ENCODE results near the gene STX5. TPM values are rescaled to one million over a fixed set of nuclear protein-coding genes. Genes with fewer than 3 reads are reported as not detected.
"Not testable (repeated sequence)": the region's sequence is repeated elsewhere in the genome, so short reads cannot be mapped to it uniquely, and the experiment has no call there.

STX5 gene
- total and polyA plus RNA-seq, 7 donors = 16.0 to 24.6 (median 21.0) TPM

DNA sequence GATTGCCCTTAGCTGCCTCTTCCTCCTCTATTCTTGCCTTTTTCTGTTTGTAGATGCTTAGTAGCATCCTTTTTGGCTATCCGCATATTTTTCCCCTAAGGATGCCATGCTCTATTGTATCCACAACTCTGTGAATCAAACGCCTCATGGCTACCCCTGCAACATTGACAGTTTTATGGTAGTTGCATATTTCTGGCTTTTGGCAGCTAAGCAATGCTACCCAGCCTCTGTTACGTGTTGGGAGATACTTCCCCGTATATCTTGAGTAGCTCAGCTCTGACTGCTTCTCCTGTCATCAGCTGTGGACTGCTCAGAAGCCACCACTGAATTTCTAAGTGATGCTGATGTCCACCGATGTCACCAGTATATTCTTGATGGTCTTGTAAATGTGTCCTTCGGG, 33.8 kb upstream of the STX5 start:
- intact Hi-C loops (cut with DNase I) = loop anchor here (10.0 kb wide), 2 partner anchors 471 to 481 kb away; no protein-coding TSS in a partner anchor
- no peak overlapping the region for H3K27ac ChIP-seq
- DNase-seq (no peak), ATAC-seq (no peak)
- H3K4me3 ChIP-seq = no peak overlapping the region
- H3K36me3 ChIP-seq (ENCODE audit: insufficient read depth in 1 of 2, low read depth in 1 of 2) = no peaks in the 10 kb centered on the region
- TF ChIP-seq, protein P1, sequence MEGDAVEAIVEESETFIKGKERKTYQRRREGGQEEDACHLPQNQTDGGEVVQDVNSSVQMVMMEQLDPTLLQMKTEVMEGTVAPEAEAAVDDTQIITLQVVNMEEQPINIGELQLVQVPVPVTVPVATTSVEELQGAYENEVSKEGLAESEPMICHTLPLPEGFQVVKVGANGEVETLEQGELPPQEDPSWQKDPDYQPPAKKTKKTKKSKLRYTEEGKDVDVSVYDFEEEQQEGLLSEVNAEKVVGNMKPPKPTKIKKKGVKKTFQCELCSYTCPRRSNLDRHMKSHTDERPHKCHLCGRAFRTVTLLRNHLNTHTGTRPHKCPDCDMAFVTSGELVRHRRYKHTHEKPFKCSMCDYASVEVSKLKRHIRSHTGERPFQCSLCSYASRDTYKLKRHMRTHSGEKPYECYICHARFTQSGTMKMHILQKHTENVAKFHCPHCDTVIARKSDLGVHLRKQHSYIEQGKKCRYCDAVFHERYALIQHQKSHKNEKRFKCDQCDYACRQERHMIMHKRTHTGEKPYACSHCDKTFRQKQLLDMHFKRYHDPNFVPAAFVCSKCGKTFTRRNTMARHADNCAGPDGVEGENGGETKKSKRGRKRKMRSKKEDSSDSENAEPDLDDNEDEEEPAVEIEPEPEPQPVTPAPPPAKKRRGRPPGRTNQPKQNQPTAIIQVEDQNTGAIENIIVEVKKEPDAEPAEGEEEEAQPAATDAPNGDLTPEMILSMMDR (IDR thresholded peaks at IDR 0.05) = no peak
- WGBS, 3 donors = 81 to 85% (median 84%) methylated on average over 6 of the region's 6 CpGs
- H3K4me1 ChIP-seq = no peaks in the 10 kb centered on the region
- no peaks in the 10 kb centered on the region for H3K9me3 ChIP-seq
- H3K27me3 ChIP-seq (ENCODE audit: insufficient read depth in 3 of 3, low read length in 2 of 3) = no peaks in the 10 kb centered on the region

DNA sequence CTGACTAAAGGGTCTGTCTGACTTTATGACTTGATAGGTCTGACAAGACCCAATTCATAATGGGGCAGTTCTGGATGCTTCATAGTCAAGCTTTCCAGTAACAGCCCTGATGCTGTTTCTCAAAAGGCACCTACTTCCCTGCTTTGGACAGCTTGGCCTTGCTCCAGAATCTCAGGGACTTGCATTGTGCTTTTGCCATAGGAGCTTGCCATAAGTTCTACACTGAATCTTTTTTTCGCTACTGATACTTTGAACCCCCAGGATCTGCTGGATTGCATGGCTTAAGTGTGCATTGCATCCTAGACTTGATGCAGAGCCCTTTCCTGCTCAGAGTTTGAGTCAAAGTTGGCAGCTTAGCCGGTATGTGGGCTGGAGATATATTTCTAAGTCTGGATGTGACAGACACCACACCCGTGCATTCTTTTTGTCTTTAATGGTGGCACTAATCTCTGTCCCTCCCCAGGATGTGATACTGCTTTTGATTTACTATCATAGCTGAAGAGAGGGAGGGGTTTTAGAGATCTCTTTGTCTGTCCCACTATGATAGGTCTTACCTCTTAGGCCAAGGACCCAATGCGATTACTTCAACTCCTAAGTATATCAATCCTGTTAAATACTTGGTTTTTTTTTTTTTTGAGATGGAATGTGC, 32.0 kb upstream of the STX5 start:
- Histone ChIP-seq H3K27ac (no peak overlapping the region), H3K36me3 (ENCODE audit: insufficient read depth in 1 of 2, low read depth in 1 of 2) (no peaks in the 10 kb centered on the region), H3K9me3 (no peaks in the 10 kb centered on the region), H3K4me1 (no peaks in the 10 kb centered on the region), H3K27me3 (ENCODE audit: insufficient read depth in 3 of 3, low read length in 2 of 3) (no peaks in the 10 kb centered on the region), H3K4me3 (no peak overlapping the region)
- TF ChIP-seq, protein P1 (IDR thresholded peaks at IDR 0.05) = no peak
- intact Hi-C loops (cut with DNase I) = loop anchor here (2.0 to 10.0 kb wide), 4 partner anchors 77 to 479 kb away; partner anchors contain the start of gene TMEM179B (in 2 of the 2)
- ATAC-seq (no peak), DNase-seq (no peak)
- 66 to 78% (median 69%) methylated on average over 4 of the region's 4 CpGs for WGBS, 3 donors

DNA sequence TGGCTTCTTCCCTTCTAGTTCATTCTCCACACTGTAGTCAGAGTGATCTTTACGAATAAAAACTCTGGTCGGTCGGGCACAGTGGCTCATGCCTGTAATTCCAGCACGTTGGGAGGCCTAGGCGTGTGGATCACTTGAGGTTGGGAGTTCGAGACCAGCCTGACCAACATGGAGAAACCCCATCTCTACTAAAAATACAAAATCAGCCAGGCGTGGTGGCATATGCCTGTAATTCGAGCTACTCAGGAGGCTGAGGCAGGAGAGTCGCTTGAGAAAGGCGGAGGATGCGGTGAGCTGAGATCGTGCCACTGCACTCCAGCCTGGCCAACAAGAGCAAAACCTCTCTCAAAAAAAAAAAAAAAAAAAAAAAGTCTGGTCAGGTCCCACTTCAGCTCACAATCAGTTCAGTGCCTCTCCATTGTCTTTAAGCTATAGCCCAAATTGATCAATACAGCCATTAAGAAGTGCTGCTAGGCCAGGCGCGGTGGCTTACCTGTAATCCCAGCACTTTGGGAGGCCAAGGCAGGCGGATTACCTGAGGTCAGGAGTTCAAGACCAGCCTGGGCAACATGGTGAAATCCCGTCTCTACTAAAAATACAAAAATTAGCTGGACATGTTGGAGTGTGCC, 29.8 kb upstream of the STX5 start:
- not testable (repeated sequence) for H3K27me3 ChIP-seq (ENCODE audit: insufficient read depth in 3 of 3, low read length in 2 of 3); DNase-seq; H3K4me3 ChIP-seq; H3K36me3 ChIP-seq (ENCODE audit: insufficient read depth in 1 of 2, low read depth in 1 of 2); H3K4me1 ChIP-seq; ATAC-seq; H3K9me3 ChIP-seq; H3K27ac ChIP-seq
- intact Hi-C loops (cut with DNase I) = loop anchor here (2.0 to 10.0 kb wide), 4 partner anchors 74 to 477 kb away; partner anchors contain the start of gene TMEM179B (in 2 of the 2)
- WGBS, 3 donors = 85 to 90% (median 88%) methylated on average over 16 of the region's 16 CpGs

DNA sequence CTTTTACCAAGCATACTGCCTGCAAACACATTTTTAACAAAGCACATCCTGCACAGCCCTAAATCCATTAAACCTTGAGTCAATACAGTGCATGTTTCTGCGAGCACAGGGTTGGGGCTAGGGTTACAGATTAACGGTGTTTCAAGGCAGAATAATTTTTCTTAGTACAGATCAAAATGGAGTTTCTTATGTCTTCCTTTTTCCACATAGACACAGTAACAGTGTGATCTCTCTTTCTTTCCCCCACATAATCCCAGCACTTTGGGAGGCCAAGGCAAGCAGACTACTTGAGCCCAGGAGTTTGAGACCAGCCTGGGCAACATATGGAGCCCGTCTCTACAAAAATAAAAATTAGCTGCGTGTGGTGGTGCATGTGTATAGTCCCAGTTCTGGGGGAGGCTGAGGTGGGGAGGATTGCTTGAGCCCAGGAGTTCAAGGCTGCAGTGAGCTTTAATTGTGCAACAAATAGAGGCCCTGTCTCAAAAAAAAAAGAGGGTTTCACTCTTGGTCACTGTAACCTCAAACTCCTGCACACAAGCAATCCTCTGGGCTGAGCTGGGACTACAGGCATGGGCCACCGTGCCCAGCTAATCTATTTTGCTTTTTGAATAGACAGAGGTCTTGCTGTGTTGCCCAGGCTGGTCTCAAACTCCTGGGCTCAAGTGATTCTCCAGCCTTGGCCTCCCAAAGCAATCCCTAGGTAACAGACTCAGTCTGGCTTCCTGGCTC, 29.1 kb upstream of the STX5 start:
- no peaks in the 10 kb centered on the region for H3K27me3 ChIP-seq (ENCODE audit: insufficient read depth in 3 of 3, low read length in 2 of 3)
- H3K27ac ChIP-seq = no peak overlapping the region
- TF ChIP-seq, protein P1 (IDR thresholded peaks at IDR 0.05) = no peak
- WGBS, 3 donors = 76 to 77% (median 76%) methylated on average over 5 of the region's 5 CpGs
- ATAC-seq (no peak), DNase-seq (no peak)
- H3K36me3 ChIP-seq (ENCODE audit: insufficient read depth in 1 of 2, low read depth in 1 of 2) = no peaks in the 10 kb centered on the region
- no peak overlapping the region for H3K4me3 ChIP-seq
- peaks cover 8% of the 10 kb centered on the region for H3K4me1 ChIP-seq
- H3K9me3 ChIP-seq = no peaks in the 10 kb centered on the region
- intact Hi-C loops (cut with DNase I) = loop anchor here (5.0 to 10.0 kb wide), 3 partner anchors 74 to 476 kb away; partner anchors contain the start of gene TMEM179B (in 1 of the 2)

DNA sequence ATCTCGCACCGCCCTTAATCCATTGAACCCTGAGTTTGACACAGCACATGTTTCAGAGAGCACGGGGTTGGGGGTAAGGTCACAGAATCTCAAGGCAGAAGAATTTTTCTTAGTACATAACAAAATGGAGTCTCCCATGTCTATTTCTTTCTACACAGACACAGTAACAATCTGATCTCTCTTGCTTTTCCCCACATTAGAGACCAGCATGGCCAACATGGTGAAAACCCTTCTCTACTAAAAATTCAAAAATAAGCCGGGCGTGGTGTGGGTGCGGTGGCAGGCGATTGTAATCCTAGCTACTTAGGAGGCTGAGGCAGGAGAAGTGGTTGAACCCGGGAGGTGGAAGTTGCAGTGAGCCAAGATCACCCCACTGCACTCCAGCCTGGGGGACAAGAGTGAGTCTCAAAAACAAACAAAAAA, 27.4 kb upstream of the STX5 start:
- not testable (repeated sequence) for H3K36me3 ChIP-seq (ENCODE audit: insufficient read depth in 1 of 2, low read depth in 1 of 2); H3K27ac ChIP-seq; DNase-seq; H3K9me3 ChIP-seq; ATAC-seq; H3K27me3 ChIP-seq (ENCODE audit: insufficient read depth in 3 of 3, low read length in 2 of 3); H3K4me1 ChIP-seq; H3K4me3 ChIP-seq
- intact Hi-C loops (cut with DNase I) = loop anchor here in 1 of 2 donors (10.0 kb wide), 1 partner anchor 284 kb away; the partner anchor contains the start of gene EEF1G
- WGBS, 3 donors = 82 to 86% (median 85%) methylated on average over 8 of the region's 8 CpGs
